Stimulated activated CD4-positive, alpha-beta T cell treated with anti-CD3 and anti-CD28 coated beads, Interleukin-4, amount 100 ng/mL, for 24 hours (primary cell): Measurements from ENCODE around the gene TMEFF2.

Experiments
- DNase-seq: peaks from one replicate; pipeline ENCODE4 v3.0.0-alpha.2; 2020

TMEFF2 gene

DNA sequence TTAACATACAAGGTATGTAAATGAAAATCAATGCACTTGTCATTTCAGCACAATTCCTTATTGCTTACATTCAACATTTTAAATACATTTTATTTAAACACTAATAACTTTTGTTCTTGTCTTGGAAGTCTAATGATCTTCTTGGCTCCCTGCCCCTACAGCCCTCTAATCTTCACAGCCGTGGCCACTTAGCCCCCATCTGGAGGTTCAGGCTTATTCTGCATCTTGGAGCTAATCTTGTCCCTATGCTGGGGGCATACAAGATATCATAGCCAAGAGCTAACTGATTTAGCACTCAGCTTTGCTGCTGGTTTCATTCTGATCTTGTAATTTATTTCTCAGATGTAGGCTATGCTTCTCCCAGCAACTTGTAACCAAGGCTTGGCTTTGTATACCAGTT, 140.8 kb downstream of the TMEFF2 start:
- no peak for DNase-seq

DNA sequence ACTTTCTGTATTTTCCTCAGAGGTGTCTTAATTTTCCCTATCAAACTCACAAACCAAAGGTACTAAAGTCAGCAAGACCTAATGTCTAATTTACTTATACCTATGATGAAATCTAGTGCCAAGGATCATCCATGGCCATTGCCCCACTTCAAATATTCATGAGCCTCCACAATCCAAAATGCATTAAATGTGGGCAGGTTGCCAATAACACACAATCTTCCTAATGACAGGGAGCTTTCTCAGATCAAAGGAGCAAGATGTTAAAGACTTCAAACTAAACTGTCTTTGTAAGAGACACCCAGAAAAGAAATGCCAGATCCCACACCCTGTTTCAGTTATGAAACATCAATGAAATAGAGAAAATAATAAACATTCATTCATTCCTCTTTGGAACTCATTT, 143.2 kb downstream of the TMEFF2 start:
- no peak for DNase-seq

DNA sequence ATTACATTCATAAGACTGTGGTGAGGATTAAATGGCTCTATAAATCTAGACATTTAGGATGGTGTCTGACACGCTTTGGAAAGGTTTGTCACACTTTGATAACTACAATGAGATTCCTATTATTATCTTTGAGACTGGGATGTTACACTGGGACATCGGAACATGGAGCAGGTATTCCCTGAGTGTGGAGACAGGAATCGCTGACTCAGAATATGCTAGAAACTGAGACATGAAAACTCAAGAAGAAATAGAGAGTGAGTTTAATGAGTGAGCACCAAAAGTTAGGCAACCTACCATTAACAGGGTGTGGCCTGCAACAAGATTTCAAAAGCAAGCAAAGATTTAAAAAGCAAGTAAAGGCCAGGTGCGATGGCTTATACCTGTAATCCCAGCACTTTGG, 145.4 kb downstream of the TMEFF2 start:
- no peak for DNase-seq

DNA sequence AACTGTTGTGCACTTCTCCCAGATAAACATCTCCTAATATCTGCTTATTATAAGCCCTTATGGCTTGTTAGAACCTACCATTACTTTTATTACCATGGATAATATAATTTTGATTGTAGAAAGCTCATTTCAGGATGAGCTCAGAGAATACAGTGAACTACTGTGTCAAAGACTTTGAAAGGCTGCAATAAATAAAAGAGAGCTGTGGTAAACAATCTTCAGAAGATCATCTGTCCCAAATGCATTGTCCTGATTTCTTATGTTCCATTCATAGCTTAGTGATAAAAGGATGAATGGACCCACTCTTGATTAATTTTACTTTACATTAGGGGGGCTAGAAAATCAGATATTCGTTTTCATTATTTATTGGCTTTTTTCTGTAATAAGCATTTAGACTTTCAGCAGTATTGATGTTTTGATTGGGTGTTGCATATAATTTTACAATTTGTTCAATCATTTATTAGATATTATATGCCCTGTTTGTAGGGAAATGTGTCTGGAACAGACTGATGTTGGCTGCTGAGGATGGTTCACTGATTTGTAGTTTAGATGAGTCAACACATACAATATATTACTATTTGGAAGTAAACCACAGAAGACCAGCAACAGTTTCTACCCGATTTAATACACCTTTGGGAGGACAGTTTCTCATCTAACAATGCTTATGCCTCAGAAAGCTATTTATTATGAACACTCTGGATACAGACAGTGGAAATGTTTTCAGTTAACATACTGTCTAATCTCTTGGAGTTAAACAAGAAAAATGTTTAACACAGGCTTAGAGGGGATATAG, 147.2 kb downstream of the TMEFF2 start:
- no peak for DNase-seq

DNA sequence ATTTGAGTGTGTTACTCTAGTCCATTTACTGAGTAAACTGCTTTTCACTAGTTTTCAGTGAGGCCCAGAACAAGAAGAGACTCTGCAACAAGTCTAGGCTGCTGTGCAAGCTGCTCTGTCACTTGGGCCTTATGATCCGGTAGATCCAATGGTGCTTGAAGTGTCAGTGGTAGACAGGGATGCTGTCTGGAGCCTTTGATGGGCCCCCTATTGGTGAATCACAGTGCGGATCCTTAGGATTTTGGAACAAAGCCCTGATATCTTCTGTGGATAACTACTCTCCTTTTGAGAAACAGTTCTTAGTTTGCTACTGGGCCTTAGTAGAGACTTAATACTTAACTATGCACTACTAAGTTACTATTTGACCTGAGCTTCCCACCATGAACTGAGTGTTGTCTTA, 150.2 kb downstream of the TMEFF2 start:
- no peak for DNase-seq

GRCh38 chr2:192043216-192043870, 151.4 kb downstream of the TMEFF2 start:
- DNase-seq, result no peak

GRCh38 chr2:192042126-192042525, 152.6 kb downstream of the TMEFF2 start:
- DNase-seq, result no peak

DNA sequence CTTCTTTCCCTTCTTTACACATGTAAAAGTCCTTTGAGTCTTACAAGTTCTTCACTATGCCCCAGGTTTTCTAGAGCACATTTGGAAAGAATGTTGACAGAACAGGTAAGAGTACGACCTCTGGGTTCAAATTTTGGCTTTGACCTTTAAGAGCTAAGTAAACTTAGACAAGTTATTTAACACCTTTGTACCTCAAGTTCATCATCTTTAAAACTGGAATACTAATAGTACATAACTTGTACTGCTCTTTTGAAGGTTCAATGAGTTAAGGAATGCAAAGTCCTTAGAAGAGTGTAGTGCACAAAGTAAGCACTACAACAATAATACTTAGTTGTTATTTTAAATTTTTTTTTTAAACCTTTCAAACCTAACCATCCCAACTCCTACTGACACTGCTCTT, 156.6 kb downstream of the TMEFF2 start:
- no peak for DNase-seq

GRCh38 chr2:192035731-192036442, 158.8 kb downstream of the TMEFF2 start:
- DNase-seq, result no peak

GRCh38 chr2:192030856-192031255, 163.9 kb downstream of the TMEFF2 start:
- no peak for DNase-seq

DNA sequence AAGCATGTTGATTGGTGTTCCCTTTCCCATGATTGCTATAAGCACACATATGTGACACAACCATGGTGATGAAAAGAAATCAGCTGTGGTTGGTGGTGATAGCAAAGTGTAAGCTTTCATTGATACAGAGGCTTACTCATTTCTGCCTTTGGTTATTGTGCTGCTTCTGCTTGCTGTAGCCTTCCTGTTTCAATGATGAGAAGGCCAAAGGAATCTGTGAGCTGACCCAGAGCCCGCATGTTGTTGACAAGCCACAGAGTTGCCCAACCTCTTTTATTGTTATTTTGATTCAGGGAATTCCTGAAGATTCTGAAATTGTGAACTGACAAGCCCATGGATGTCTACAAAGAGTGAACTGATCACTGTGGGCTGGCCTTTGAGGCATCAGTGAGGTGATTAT, 164.4 kb downstream of the TMEFF2 start:
- no peak for DNase-seq

DNA sequence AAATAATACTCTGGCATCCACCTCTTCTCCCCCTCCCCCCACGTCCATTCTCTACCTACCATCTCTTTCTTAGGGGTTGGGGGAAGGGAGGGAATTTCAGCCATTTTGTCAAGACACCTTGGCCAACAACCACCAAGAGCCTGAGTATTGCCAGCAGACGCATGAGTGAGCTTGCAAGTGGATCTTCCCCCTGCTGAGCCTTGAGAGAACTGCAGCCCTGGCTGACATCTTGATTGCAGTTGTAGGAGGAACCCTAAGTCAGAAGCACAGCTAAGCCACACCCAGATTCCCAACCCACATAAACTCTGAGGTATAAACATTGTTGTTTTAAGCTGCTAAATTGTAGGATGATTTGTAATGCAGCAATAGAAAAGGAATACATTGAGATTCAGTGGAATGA, 165.6 kb downstream of the TMEFF2 start:
- no peak for DNase-seq

DNA sequence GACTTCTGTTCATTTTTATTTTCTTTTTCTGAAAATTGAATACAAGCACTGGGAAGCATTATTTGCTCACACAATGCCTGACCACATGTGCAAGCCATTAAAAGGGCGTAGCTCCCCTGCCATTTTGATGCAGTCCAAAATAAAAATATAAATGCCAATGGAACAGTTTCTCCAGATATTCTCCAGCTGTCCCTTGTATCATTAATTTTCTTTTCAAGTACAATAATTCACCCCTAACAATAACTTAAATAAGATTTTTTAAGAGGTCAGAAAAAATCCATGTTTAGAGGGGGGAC, 168.0 kb downstream of the TMEFF2 start:
- DNase-seq, result no peak

- no peak for DNase-seq
These were observed 168.5 kb downstream of the TMEFF2 start for GRCh38 chr2:192026059-192026824.

GRCh38 chr2:192025637-192026036, 169.1 kb downstream of the TMEFF2 start:
- DNase-seq, result no peak

DNA sequence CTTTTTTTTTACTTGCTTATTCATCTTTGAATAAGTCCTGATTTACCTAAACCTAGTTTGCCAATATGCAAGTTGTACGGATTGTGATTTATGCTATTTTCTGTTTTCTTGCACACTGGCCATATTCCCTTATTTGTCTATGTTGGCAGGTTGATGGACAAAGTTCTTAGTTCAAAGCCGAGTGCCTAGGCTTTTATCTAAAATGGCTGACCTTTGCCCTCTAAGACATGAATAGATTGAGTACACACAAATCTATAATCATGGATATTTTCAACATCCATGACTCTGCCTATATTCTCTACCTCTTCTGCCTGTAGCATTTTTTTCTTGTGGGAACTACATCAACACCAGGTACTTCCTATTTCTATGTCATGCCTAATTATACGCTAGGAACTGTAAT, 171.7 kb downstream of the TMEFF2 start:
- DNase-seq, result no peak

DNA sequence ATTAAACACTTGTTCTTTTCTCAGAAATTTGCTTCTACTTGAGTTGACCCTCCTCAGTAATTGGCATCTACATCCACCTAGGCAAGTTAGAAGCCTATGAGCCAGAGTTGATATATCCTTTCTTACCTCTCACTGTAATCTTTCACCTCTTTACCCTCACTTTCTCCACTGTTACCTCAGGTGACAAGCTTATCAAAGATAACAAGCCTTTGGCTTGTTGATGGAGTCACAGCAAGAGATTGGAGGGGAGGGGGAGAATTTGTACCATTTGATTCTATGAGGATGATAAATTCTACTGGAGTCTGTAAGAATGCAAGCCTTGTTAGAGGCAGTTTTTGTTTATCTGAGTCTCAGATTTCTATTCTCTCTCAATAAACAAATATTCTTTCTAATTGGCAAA, 176.9 kb downstream of the TMEFF2 start:
- no peak for DNase-seq

DNA sequence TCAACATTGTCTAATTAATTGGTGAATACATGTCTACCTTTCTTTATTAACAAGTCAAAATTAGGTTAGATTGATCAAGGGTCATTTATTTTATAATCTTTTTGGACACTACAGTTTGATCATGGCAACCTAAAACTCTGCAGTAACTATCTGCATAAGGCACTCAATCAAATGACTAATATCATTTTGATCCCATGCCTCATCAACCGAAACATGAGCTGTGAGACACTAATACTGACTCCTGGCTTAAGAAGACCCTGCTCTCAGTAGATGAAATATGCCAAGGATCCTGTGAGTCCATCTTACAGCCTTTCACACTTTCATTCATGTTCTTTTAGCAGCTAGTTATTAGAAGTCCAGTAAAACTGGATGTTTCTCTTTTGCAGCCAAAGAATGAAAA, 178.5 kb downstream of the TMEFF2 start:
- DNase-seq, result no peak

GRCh38 chr2:192013211-192013610, 181.5 kb downstream of the TMEFF2 start:
- no peak for DNase-seq

- DNase-seq, result no peak
These were observed 183.5 kb downstream of the TMEFF2 start for GRCh38 chr2:192011196-192011595.

DNA sequence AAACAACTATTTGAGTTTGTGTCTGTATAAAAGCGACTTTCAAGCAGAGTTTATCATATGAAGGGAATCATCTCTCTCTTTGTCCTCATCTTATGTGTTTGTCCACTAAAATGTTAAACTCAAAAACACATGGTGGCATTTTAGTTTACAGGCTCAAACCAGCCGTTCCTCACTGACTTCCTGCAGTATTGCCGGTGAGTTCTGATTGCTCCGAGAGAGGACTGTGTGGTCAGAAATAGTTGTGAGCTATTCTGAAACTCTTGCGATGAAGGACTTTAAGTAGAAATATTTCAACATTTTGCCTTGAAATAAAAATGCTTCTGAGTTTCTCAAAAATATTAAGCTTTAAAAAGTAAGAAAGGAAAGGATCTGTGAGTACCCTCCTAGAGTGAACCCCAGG, 184.7 kb downstream of the TMEFF2 start:
- DNase-seq, result no peak

DNA sequence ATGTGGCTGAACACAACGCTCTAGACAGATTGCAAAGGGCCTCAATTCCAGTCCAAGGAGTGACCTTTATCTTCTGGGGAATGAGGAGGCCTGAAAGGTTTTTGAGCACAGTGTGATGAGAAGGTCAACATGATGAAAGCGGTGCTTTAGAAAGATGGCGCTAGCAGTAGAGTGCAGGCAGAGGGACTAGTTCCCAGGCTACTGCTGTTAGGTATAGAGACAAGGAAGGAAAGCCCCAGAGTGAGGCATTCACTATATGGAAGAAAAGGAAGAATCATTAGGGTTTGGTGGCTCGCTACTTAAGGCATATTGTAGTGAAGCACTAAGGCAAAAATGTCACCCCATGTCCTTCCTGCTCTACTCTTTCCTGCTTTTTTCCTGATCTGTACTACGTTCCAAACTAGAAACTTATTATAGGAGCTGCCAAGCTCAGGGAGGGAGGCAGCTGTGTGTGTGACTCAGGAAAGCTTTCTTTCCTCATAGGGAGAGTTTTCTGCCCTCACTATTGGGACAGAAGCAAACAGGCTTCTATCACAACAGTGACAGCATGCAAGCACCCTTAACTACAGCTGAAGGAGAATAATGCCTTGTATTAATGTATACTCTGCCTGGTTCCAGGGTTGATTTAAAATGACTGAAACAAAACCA, 187.0 kb downstream of the TMEFF2 start:
- DNase-seq, result no peak

- no peak for DNase-seq
These were observed 189.5 kb downstream of the TMEFF2 start for GRCh38 chr2:192005211-192005610.
